ENCODE results near the gene MTHFD2. TPM values are rescaled to one million over a fixed set of nuclear protein-coding genes. Genes with fewer than 3 reads are reported as not detected.

MTHFD2 gene
- total and polyA plus RNA-seq, 2 experiments from 2014 or later = 144 to 215 TPM

- H2AFZ ChIP-seq = no peak overlapping the region
- in situ Hi-C loops (cut with MboI) = no loop called here
- no peaks in the 10 kb centered on the region for H4K20me1 ChIP-seq (ENCODE audit: insufficient read depth)
- no peaks in the 10 kb centered on the region for H3K36me3 ChIP-seq (ENCODE audit: low read depth)
- DNase-seq = peak; percentile 27
- H3K27me3 ChIP-seq (replicated peaks; ENCODE audit: insufficient read depth) = no peaks in the 10 kb centered on the region
- no peak overlapping the region for H3K4me2 ChIP-seq (ENCODE audit: unreplicated experiment)
- no peaks in the 10 kb centered on the region for H3F3A ChIP-seq (ENCODE audit: insufficient read depth)
- TF ChIP-seq EZH2phosphoT487 (IDR thresholded peaks at IDR 0.05; ENCODE audit: insufficient read depth, low read depth) (no peak), EZH2 (IDR thresholded peaks at IDR 0.05; ENCODE audit: insufficient read depth, poor library complexity, severe bottlenecking) (no peak)
- H3K9me3 ChIP-seq (ENCODE audit: low read depth) = no peaks in the 10 kb centered on the region
- no peaks in the 10 kb centered on the region for H3K9me2 ChIP-seq (ENCODE audit: insufficient read depth)
- no peaks in the 10 kb centered on the region for H3K79me2 ChIP-seq (ENCODE audit: insufficient read depth)
- H3K4me1 ChIP-seq (ENCODE audit: insufficient read depth) = no peaks in the 10 kb centered on the region
- no peak overlapping the region for H3K4me3 ChIP-seq
- no peak overlapping the region for H3K9ac ChIP-seq
- no peak overlapping the region for H3K27ac ChIP-seq
- WGBS, 2 experiments (ENCODE audit: low coverage in 1 of 2, low lambda C conversion rate in 2 of 2, missing lambda C conversion rate in 2 of 2) = 74 to 81% methylated on average over 4 of the region's 4 CpGs
These were observed 55.5 kb downstream of the MTHFD2 start for GRCh38 chr2:74253971-74254310.

DNA sequence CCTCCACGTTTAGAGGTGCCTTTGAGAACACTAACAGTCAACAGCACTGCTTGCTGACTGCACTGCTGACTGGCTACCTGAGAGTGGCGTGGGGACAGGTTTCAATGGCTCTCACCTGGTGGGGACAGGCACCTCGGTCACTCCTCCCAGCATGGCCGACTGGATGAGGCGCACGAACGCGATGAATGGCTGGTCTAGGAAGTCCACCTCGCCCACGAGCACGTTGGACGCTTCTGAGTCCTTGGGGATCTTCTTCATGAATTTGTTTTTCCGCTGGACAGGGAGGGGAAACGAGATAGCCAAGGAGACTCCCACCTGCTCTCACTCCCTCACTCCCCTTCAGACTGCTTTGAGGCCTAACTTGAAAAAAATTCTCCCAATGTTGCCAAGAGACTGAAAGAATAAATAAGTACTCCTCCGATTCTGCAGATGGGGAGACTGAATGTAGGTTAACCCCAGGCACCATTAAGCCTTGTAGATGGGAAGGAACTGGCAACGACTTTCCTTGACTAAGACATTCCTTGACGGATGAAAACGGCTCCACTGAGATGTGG lies 57.3 kb downstream of the MTHFD2 start:
- TF ChIP-seq EZH2 (IDR thresholded peaks at IDR 0.05; ENCODE audit: insufficient read depth, poor library complexity, severe bottlenecking) = no peak
- no peak for TF ChIP-seq EZH2phosphoT487 (IDR thresholded peaks at IDR 0.05; ENCODE audit: insufficient read depth, low read depth)
- H3F3A ChIP-seq (ENCODE audit: insufficient read depth) = no peaks in the 10 kb centered on the region
- H3K27me3 ChIP-seq (replicated peaks; ENCODE audit: insufficient read depth) = no peaks in the 10 kb centered on the region

DNA sequence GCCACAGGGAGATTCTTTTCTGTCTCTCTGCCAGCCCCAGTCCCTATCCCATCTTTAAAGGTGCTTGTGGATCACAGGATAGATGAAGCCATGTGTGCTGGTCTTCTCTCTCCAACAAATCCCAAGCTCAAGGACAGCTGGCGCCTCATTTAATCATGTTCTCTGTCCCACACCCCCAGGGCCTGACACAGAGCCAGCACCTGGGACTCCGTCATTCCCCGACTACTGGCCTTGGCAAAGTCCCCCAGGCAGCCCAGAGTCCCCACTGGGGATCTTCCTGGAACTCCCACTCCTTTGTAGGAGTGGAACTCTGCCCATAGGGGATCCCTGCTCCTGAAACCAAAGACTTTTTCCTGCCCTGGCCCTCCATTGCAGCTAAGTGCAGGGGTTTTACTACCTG lies 60.8 kb downstream of the MTHFD2 start:
- in situ Hi-C loops (cut with MboI) = no loop called here
- Histone ChIP-seq H3K27ac (no peak overlapping the region), H3F3A (ENCODE audit: insufficient read depth) (no peaks in the 10 kb centered on the region), H3K79me2 (ENCODE audit: insufficient read depth) (no peaks in the 10 kb centered on the region), H3K9me2 (ENCODE audit: insufficient read depth) (no peaks in the 10 kb centered on the region), H4K20me1 (ENCODE audit: insufficient read depth) (no peaks in the 10 kb centered on the region), H3K9ac (no peak overlapping the region), H3K4me3 (no peak overlapping the region), H3K4me2 (ENCODE audit: unreplicated experiment) (no peak overlapping the region), H2AFZ (no peak overlapping the region), H3K4me1 (ENCODE audit: insufficient read depth) (no peaks in the 10 kb centered on the region), H3K9me3 (ENCODE audit: low read depth) (no peaks in the 10 kb centered on the region), H3K27me3 (replicated peaks; ENCODE audit: insufficient read depth) (no peaks in the 10 kb centered on the region), H3K36me3 (ENCODE audit: low read depth) (no peaks in the 10 kb centered on the region)
- 79 to 86% methylated on average over 3 of the region's 3 CpGs for WGBS, 2 experiments (ENCODE audit: low coverage in 1 of 2, low lambda C conversion rate in 2 of 2, missing lambda C conversion rate in 2 of 2)
- DNase-seq = no peak
- TF ChIP-seq EZH2phosphoT487 (IDR thresholded peaks at IDR 0.05; ENCODE audit: insufficient read depth, low read depth) = no peak
- TF ChIP-seq EZH2 (IDR thresholded peaks at IDR 0.05; ENCODE audit: insufficient read depth, poor library complexity, severe bottlenecking) = no peak

More for the DNA sequence above, 57.3 kb downstream of the MTHFD2 start:
- Histone ChIP-seq H3K4me1 (ENCODE audit: insufficient read depth) (no peaks in the 10 kb centered on the region), H2AFZ (no peak overlapping the region), H4K20me1 (ENCODE audit: insufficient read depth) (no peaks in the 10 kb centered on the region), H3K9me3 (ENCODE audit: low read depth) (no peaks in the 10 kb centered on the region), H3K4me3 (no peak overlapping the region), H3K9ac (no peak overlapping the region), H3K9me2 (ENCODE audit: insufficient read depth) (no peaks in the 10 kb centered on the region), H3K27ac (no peak overlapping the region), H3K79me2 (ENCODE audit: insufficient read depth) (no peaks in the 10 kb centered on the region), H3K36me3 (ENCODE audit: low read depth) (no peaks in the 10 kb centered on the region), H3K4me2 (ENCODE audit: unreplicated experiment) (no peak overlapping the region)
- in situ Hi-C loops (cut with MboI) = no loop called here
- 84 to 87% methylated on average over 18 of the region's 18 CpGs for WGBS, 2 experiments (ENCODE audit: low coverage in 1 of 2, low lambda C conversion rate in 2 of 2, missing lambda C conversion rate in 2 of 2)
- no peak for DNase-seq

GRCh38 chr2:74259733-74260132 lies 61.3 kb downstream of the MTHFD2 start:
- Histone ChIP-seq H3K27ac (no peak overlapping the region), H3K27me3 (replicated peaks; ENCODE audit: insufficient read depth) (no peaks in the 10 kb centered on the region), H3K4me1 (ENCODE audit: insufficient read depth) (no peaks in the 10 kb centered on the region), H3K36me3 (ENCODE audit: low read depth) (no peaks in the 10 kb centered on the region), H3K4me3 (no peak overlapping the region), H3K79me2 (ENCODE audit: insufficient read depth) (no peaks in the 10 kb centered on the region), H2AFZ (no peak overlapping the region), H3K9me2 (ENCODE audit: insufficient read depth) (no peaks in the 10 kb centered on the region), H3K9me3 (ENCODE audit: low read depth) (no peaks in the 10 kb centered on the region), H3F3A (ENCODE audit: insufficient read depth) (no peaks in the 10 kb centered on the region), H3K9ac (no peak overlapping the region), H4K20me1 (ENCODE audit: insufficient read depth) (no peaks in the 10 kb centered on the region), H3K4me2 (ENCODE audit: unreplicated experiment) (no peak overlapping the region)
- DNase-seq = no peak
- TF ChIP-seq EZH2 (IDR thresholded peaks at IDR 0.05; ENCODE audit: insufficient read depth, poor library complexity, severe bottlenecking) = no peak
- TF ChIP-seq EZH2phosphoT487 (IDR thresholded peaks at IDR 0.05; ENCODE audit: insufficient read depth, low read depth) = no peak
- in situ Hi-C loops (cut with MboI) = no loop called here
- 68 to 71% methylated on average over 4 of the region's 4 CpGs for WGBS, 2 experiments (ENCODE audit: low coverage in 1 of 2, low lambda C conversion rate in 2 of 2, missing lambda C conversion rate in 2 of 2)

- Histone ChIP-seq H3K9me3 (ENCODE audit: low read depth) (no peaks in the 10 kb centered on the region), H3K4me1 (ENCODE audit: insufficient read depth) (no peaks in the 10 kb centered on the region), H3K27me3 (replicated peaks; ENCODE audit: insufficient read depth) (no peaks in the 10 kb centered on the region), H3K4me3 (no peak overlapping the region), H4K20me1 (ENCODE audit: insufficient read depth) (no peaks in the 10 kb centered on the region), H3F3A (ENCODE audit: insufficient read depth) (no peaks in the 10 kb centered on the region), H3K79me2 (ENCODE audit: insufficient read depth) (no peaks in the 10 kb centered on the region), H2AFZ (no peak overlapping the region), H3K9me2 (ENCODE audit: insufficient read depth) (no peaks in the 10 kb centered on the region), H3K36me3 (ENCODE audit: low read depth) (no peaks in the 10 kb centered on the region), H3K27ac (no peak overlapping the region), H3K9ac (no peak overlapping the region), H3K4me2 (ENCODE audit: unreplicated experiment) (no peak overlapping the region)
- 69 to 71% methylated on average over 2 of the region's 2 CpGs for WGBS, 2 experiments (ENCODE audit: low coverage in 1 of 2, low lambda C conversion rate in 2 of 2, missing lambda C conversion rate in 2 of 2)
- no peak for TF ChIP-seq EZH2 (IDR thresholded peaks at IDR 0.05; ENCODE audit: insufficient read depth, poor library complexity, severe bottlenecking)
- no peak for TF ChIP-seq EZH2phosphoT487 (IDR thresholded peaks at IDR 0.05; ENCODE audit: insufficient read depth, low read depth)
- in situ Hi-C loops (cut with MboI) = no loop called here
- DNase-seq = no peak
These were observed 62.1 kb downstream of the MTHFD2 start for GRCh38 chr2:74260495-74260894.

Data from GM23248 (cell line).